PC-9 (cell line): ENCODE measurements around the gene UGDH.

Experiments
- CTCF ChIP-seq: fragments of 200-600 bp; sonication (generic); conservative IDR thresholded peaks from 2 replicates; pipeline ENCODE4 v1.6.1; 2017; ENCODE audit warnings: mixed run types, antibody characterized with exemption, mild to moderate bottlenecking, moderate library complexity
- EZH2 ChIP-seq: fragments of 200-600 bp; sonication (generic); IDR thresholded peaks from 2 replicates; pipeline ENCODE4 v1.8.0; 2017; ENCODE audit warnings: antibody characterized with exemption, low read depth

DNA sequence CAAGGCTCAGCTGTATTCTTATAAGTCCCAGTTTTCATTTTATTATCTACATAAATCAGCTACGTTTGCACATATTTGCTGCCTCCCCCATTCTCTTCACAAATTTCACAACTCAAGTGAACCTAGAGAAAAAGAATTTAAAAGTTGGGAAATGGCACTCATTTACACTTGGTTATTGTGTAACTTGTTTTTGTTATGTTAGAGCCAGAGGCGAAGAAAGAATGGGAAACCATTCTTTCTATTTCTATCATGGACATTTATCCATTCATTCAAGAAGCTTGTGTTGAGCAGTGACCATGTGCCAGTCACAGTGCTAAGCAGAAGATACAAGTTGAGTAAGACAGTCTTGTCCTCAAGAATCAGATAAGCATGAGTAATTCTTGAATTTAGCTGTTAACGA is 54.8 kb downstream of the UGDH start:
- TF ChIP-seq EZH2 (no peak), CTCF (no peak)
